ENCODE measurements around the gene ADAR.

DNA sequence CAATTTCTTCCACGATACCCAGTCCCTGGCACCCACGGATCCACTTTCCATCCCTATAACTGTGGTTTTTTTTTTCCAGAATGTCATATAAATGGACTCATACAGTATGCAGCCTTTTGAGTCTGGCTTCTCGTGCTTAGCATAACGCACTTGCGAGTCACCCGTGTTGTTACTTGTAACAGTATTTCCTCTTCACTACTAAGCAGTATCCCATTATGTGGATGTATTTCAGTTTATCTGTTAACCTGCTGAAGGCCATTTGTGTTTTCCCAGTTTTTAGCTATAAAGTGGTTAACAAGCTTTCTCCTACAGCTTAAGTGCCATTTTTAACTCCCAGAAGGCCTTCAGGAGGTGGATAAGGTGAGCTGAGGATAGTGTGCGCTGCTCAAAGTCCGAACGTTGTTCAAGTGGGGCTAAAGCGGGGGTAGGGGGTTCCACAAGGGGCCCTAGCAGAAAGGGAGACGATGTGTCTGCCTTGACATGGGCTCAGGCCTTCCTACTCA is 829 bp downstream of the ADAR start:
- TF ChIP-seq, protein P1, sequence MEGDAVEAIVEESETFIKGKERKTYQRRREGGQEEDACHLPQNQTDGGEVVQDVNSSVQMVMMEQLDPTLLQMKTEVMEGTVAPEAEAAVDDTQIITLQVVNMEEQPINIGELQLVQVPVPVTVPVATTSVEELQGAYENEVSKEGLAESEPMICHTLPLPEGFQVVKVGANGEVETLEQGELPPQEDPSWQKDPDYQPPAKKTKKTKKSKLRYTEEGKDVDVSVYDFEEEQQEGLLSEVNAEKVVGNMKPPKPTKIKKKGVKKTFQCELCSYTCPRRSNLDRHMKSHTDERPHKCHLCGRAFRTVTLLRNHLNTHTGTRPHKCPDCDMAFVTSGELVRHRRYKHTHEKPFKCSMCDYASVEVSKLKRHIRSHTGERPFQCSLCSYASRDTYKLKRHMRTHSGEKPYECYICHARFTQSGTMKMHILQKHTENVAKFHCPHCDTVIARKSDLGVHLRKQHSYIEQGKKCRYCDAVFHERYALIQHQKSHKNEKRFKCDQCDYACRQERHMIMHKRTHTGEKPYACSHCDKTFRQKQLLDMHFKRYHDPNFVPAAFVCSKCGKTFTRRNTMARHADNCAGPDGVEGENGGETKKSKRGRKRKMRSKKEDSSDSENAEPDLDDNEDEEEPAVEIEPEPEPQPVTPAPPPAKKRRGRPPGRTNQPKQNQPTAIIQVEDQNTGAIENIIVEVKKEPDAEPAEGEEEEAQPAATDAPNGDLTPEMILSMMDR (IDR thresholded peaks at IDR 0.05), result no peak
- no peak for TF ChIP-seq POLR2AphosphoS5 (IDR thresholded peaks at IDR 0.05)

Measured in breast epithelium (tissue), 3 donors.